ENCODE results near the gene TOR4A. TPM values are rescaled to one million over a fixed set of nuclear protein-coding genes. Genes with fewer than 3 reads are reported as not detected.
"Not testable (repeated sequence)": the region's sequence is repeated elsewhere in the genome, so short reads cannot be mapped to it uniquely, and the experiment has no call there.

Gene TOR4A
- total RNA-seq, 2 experiments from 2014 or later = 10.9 to 13.3 TPM

DNA sequence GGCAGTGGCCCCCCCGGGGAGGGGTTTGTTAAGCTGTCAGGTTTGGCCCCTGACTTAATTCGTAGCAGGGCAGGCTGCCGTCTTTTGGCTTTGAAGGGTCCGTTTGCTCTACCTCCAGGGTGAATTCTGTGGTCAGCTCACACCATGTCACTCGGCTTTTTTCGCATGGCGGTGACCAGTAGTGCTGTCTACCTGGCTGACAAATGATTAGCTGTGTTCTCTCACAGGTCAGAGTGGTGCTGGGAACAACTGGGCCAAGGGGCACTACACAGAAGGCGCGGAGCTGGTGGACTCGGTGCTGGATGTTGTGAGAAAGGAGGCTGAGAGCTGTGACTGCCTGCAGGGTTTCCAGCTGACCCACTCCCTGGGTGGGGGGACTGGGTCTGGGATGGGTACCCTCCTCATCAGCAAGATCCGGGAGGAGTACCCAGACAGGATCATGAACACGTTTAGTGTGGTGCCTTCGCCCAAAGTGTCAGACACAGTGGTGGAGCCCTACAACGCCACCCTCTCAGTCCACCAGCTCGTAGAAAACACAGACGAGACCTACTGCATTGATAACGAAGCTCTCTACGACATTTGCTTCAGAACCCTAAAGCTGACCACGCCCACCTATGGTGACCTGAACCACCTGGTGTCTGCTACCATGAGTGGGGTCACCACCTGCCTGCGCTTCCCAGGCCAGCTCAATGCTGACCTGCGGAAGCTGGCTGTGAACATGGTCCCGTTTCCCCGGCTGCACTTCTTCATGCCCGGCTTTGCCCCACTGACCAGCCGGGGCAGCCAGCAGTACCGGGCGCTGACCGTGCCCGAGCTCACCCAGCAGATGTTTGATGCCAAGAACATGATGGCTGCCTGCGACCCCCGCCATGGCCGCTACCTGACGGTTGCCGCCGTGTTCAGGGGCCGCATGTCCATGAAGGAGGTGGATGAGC is 35.0 kb upstream of the TOR4A start:
- Mint-ChIP-seq H3K27ac (peak overlapping the region; percentile 66), H3K4me3 (peak overlapping the region; percentile 82), H3K36me3 (peaks cover 21% of the 10 kb centered on the region), H3K27me3 (no peaks in the 10 kb centered on the region), H3K9me3 (ENCODE audit: low read depth) (no peaks in the 10 kb centered on the region), H3K4me1 (peaks cover 31% of the 10 kb centered on the region)
- CTCF ChIA-PET = interaction anchor here (1.0 to 6.1 kb wide), 5 partner anchors 12 to 213 kb away, joined by 3 to 46 read pairs (median 3); partner anchors contain the start of genes NELFB and RNF224
- peak; percentile 58 for DNase-seq
- no peak for ATAC-seq

- Mint-ChIP-seq H3K4me3 (peak overlapping the region; percentile 30), H3K4me1 (peaks cover 29% of the 10 kb centered on the region), H3K36me3 (peaks cover 21% of the 10 kb centered on the region)
- ATAC-seq; H3K27ac Mint-ChIP-seq; DNase-seq; H3K9me3 Mint-ChIP-seq (ENCODE audit: low read depth); H3K27me3 Mint-ChIP-seq: not testable (repeated sequence)
- CTCF ChIA-PET = interaction anchor here (1.0 to 6.1 kb wide), 5 partner anchors 11 to 214 kb away, joined by 3 to 46 read pairs (median 3); partner anchors contain the start of genes NELFB and RNF224
Observed at GRCh38 chr9:137243266-137243625, 34.3 kb upstream of the TOR4A start.

GRCh38 chr9:137243626-137244485 is 33.7 kb upstream of the TOR4A start:
- H3K9me3 Mint-ChIP-seq (ENCODE audit: low read depth) = no peaks in the 10 kb centered on the region
- peaks cover 21% of the 10 kb centered on the region for H3K36me3 Mint-ChIP-seq
- H3K4me3 Mint-ChIP-seq = peak overlapping the region; percentile 30
- no peaks in the 10 kb centered on the region for H3K27me3 Mint-ChIP-seq
- no peak for ATAC-seq
- no peak overlapping the region for H3K27ac Mint-ChIP-seq
- CTCF ChIA-PET = interaction anchor here (1.4 to 6.1 kb wide), 2 partner anchors 11 to 215 kb away, joined by 3 to 46 read pairs; partner anchors contain the start of gene NELFB
- peaks cover 23% of the 10 kb centered on the region for H3K4me1 Mint-ChIP-seq
- DNase-seq = peak; percentile 53

- no peak for ATAC-seq
- Mint-ChIP-seq H3K36me3 (peaks cover 21% of the 10 kb centered on the region), H3K4me1 (peaks cover 19% of the 10 kb centered on the region), H3K4me3 (no peak overlapping the region), H3K9me3 (ENCODE audit: low read depth) (no peaks in the 10 kb centered on the region), H3K27me3 (no peaks in the 10 kb centered on the region), H3K27ac (no peak overlapping the region)
- CTCF ChIA-PET = interaction anchor here (1.5 to 6.1 kb wide), 3 partner anchors 8 to 10 kb away, joined by 3 to 46 read pairs (median 23); partner anchors contain the start of gene NELFB
- DNase-seq = no peak
Observed at GRCh38 chr9:137244486-137245449, 32.8 kb upstream of the TOR4A start.

- Mint-ChIP-seq H3K4me3 (no peak overlapping the region), H3K27ac (no peak overlapping the region), H3K4me1 (peaks cover 19% of the 10 kb centered on the region), H3K27me3 (no peaks in the 10 kb centered on the region), H3K9me3 (ENCODE audit: low read depth) (no peaks in the 10 kb centered on the region), H3K36me3 (peaks cover 21% of the 10 kb centered on the region)
- no peak for DNase-seq
- CTCF ChIA-PET = interaction anchor here (1.5 to 5.2 kb wide), 2 partner anchors 9 kb away, joined by 3 to 23 read pairs; no protein-coding TSS in a partner anchor
- no peak for ATAC-seq
Observed at GRCh38 chr9:137245450-137246421, 31.8 kb upstream of the TOR4A start.

- H3K9me3 Mint-ChIP-seq (ENCODE audit: low read depth) = no peaks in the 10 kb centered on the region
- peaks cover 17% of the 10 kb centered on the region for H3K4me1 Mint-ChIP-seq
- CTCF ChIA-PET = interaction anchor here (5.2 kb wide), 1 partner anchor 11 kb away, joined by 23 read pairs; no protein-coding TSS in a partner anchor
- H3K27me3 Mint-ChIP-seq = no peaks in the 10 kb centered on the region
- H3K36me3 Mint-ChIP-seq = peaks cover 12% of the 10 kb centered on the region
- ATAC-seq (no peak), DNase-seq (no peak)
- no peak overlapping the region for H3K27ac Mint-ChIP-seq
- no peak overlapping the region for H3K4me3 Mint-ChIP-seq
Observed at GRCh38 chr9:137247135-137247915, 30.2 kb upstream of the TOR4A start.

- Mint-ChIP-seq H3K4me3 (no peak overlapping the region), H3K27me3 (no peaks in the 10 kb centered on the region), H3K9me3 (ENCODE audit: low read depth) (no peaks in the 10 kb centered on the region), H3K27ac (no peak overlapping the region), H3K4me1 (peaks cover 12% of the 10 kb centered on the region), H3K36me3 (peaks cover 7% of the 10 kb centered on the region)
- ATAC-seq = no peak
- no peak for DNase-seq
- CTCF ChIA-PET = interaction anchor here (5.2 kb wide), 1 partner anchor 11 kb away, joined by 23 read pairs; no protein-coding TSS in a partner anchor
Observed at GRCh38 chr9:137247916-137248175, 29.7 kb upstream of the TOR4A start.

- DNase-seq = no peak
- Mint-ChIP-seq H3K4me3 (no peak overlapping the region), H3K36me3 (no peaks in the 10 kb centered on the region), H3K27me3 (no peaks in the 10 kb centered on the region), H3K27ac (no peak overlapping the region), H3K4me1 (peaks cover 4% of the 10 kb centered on the region), H3K9me3 (ENCODE audit: low read depth) (no peaks in the 10 kb centered on the region)
- ATAC-seq = no peak
- CTCF ChIA-PET = interaction anchor here (1.2 kb wide), 1 partner anchor 12 kb away, joined by 5 read pairs; no protein-coding TSS in a partner anchor
Observed at GRCh38 chr9:137250329-137251193, 27.0 kb upstream of the TOR4A start.

DNA sequence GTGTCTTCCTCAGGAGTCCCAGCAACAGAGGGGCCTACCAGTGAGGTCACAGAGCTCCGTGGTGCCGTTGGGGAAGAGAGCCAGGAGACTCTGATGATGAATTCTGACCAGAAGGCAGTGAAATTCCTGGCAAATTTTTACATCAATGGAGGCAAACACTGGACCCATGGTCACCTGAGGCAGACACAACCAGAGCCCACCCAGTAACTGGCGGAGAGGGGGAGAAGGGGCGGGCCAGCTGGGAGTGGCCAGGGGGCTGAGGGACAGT is 26.4 kb upstream of the TOR4A start, which contains the start of gene STPG3:
Gene STPG3 (plus strand): TSS at position 93 of the 268 bp plus-strand sequence. CDS start 1 bp downstream, at position 94.
- no peaks in the 10 kb centered on the region for H3K27me3 Mint-ChIP-seq
- H3K9me3 Mint-ChIP-seq (ENCODE audit: low read depth) = no peaks in the 10 kb centered on the region
- H3K4me3 Mint-ChIP-seq = no peak within 1 kb of the TSS

DNA sequence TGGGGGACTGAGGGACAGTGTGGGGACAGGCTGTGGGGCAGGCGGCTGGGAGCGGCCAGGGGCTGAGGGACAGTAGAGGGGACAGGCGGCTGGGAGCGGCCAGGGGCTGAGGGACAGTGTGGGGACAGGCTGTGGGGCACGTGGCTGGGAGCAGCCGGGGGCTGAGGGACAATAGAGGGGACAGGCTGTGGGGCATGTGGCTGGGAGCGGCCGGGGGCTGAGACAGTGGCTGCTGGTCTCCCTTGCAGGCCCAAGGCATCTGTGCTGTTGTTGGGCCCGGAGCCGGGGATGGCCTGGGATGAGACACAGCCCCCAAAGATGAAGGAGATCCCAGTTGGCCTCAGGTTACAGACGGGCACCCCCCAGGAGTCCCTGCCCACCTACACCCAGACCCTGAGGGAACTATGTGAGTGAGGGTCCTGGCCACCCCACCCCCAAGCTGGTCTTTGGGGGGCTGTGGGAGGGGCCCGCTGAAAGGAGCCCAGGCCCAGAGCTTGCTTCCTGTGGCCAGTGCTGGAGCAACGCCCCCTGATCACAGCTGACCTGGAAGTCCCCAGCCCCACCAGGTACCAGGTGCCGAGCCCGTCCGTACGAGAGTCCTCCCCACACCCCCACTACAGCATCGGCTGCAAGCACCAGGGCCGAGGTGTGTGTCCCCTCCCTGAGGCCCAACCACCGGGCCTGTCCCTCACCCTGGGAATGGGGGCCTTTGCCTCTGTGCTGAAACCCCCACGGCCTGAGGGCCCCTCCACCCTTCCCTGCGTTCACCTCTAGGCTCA is 25.8 kb upstream of the TOR4A start:
- Mint-ChIP-seq H3K36me3 (peaks cover 3% of the 10 kb centered on the region), H3K4me3 (no peak overlapping the region), H3K9me3 (ENCODE audit: low read depth) (no peaks in the 10 kb centered on the region), H3K27me3 (no peaks in the 10 kb centered on the region), H3K4me1 (peaks cover 12% of the 10 kb centered on the region), H3K27ac (no peak overlapping the region)
- DNase-seq (no peak), ATAC-seq (no peak)
- CTCF ChIA-PET = interaction anchor here (1.2 to 5.4 kb wide), 3 partner anchors 10 to 15 kb away, joined by 5 to 46 read pairs (median 5); partner anchors contain the start of gene TUBB4B

More for the DNA sequence above, 26.4 kb upstream of the TOR4A start, which contains the start of gene STPG3:
- Mint-ChIP-seq H3K36me3 (no peaks in the 10 kb centered on the region), H3K4me1 (peaks cover 7% of the 10 kb centered on the region), H3K27ac (no peak within 1 kb of the TSS)
- CTCF ChIA-PET = interaction anchor here (1.2 kb wide), 1 partner anchor 13 kb away, joined by 5 read pairs; no protein-coding TSS in a partner anchor
- ATAC-seq (no peak), DNase-seq (no peak)
